Esophagus (tissue), 2 donors: Measurements from ENCODE around the gene ARHGAP25. TPM values are rescaled to one million over a fixed set of nuclear protein-coding genes. Genes with fewer than 3 reads are reported as not detected.

Experiments used
- H3K27ac ChIP-seq, 2 donors: one replicate each; pipeline ENCODE4 v1.5.1; 2013; ENCODE audit warnings: low read depth in 2 of 2, mild to moderate bottlenecking in 2 of 2, inconsistent platforms in 1 of 2, low read length in 1 of 2, moderate library complexity in 1 of 2
- H3K27me3 ChIP-seq, 2 donors: one replicate each; pipeline ENCODE4 v1.6.1; 2013; ENCODE audit warnings: low read length in 2 of 2, control low read depth in 1 of 2, mild to moderate bottlenecking in 1 of 2; ENCODE audit not compliant: insufficient read depth in 2 of 2, control insufficient read depth in 1 of 2
- H3K36me3 ChIP-seq, 2 donors: one replicate each; pipeline ENCODE4 v1.6.1; 2013; ENCODE audit warnings: low read length in 1 of 2; ENCODE audit not compliant: control insufficient read depth in 2 of 2, insufficient read depth in 2 of 2
- H3K4me1 ChIP-seq, 2 donors: one replicate each; pipeline ENCODE4 v1.6.1; 2013; ENCODE audit warnings: low read length in 1 of 2; ENCODE audit not compliant: control insufficient read depth in 2 of 2, insufficient read depth in 2 of 2
- H3K4me3 ChIP-seq, 2 donors: one replicate each; pipeline ENCODE4 v1.5.1; 2013; ENCODE audit warnings: low read length in 2 of 2, mild to moderate bottlenecking in 2 of 2, low read depth in 1 of 2, moderate library complexity in 1 of 2
- H3K9me3 ChIP-seq, 2 donors: one replicate each; pipeline ENCODE4 v1.6.1; 2013; ENCODE audit warnings: mild to moderate bottlenecking in 2 of 2, low read depth in 1 of 2, low read length in 1 of 2, moderate library complexity in 1 of 2; ENCODE audit not compliant: control insufficient read depth in 2 of 2, insufficient read depth in 1 of 2
- WGBS, 2 donors: extraction: QIAGEN DNeasy Blood & Tissue Kit; methylation state at CpG; one replicate each; pipeline ENCODE4 v1.1.7; 2013; 5-methylcytosine and 5-hydroxymethylcytosine counted together
- polyA plus RNA-seq, 2 donors: library from polyadenylated mRNA; stranded (reverse); fragments of 200-250 nt; gene quantifications; one replicate each; pipeline ENCODE4 v1.2.3, GENCODE V29; 2013
- donor health status: healthy with polysubstance abuse.
- donor health status: Bipolar disorder and iron deficiency.

ARHGAP25 gene
- polyA plus RNA-seq, 2 donors = 3.4 to 4.0 TPM

- Histone ChIP-seq H3K4me3 (no peak overlapping the region), H3K27ac (peak overlapping the region in 1 of 2 donors; percentile 8), H3K27me3 (no peaks in the 10 kb centered on the region), H3K36me3 (no peaks in the 10 kb centered on the region), H3K4me1 (peaks cover 3 to 5% of the 10 kb centered on the region in 2 donors), H3K9me3 (no peaks in the 10 kb centered on the region)
- WGBS, 2 donors = 82 to 83% methylated on average over 6 of the region's 6 CpGs
Observed at GRCh38 chr2:68727683-68728375, 6.8 kb upstream of the ARHGAP25 start.

GRCh38 chr2:68730828-68731227, 3.8 kb upstream of the ARHGAP25 start:
- Histone ChIP-seq H3K27me3 (no peaks in the 10 kb centered on the region), H3K4me3 (no peak overlapping the region), H3K9me3 (no peaks in the 10 kb centered on the region), H3K4me1 (peaks cover 3 to 8% of the 10 kb centered on the region in 2 donors), H3K27ac (peak overlapping the region in 1 of 2 donors; percentile 47), H3K36me3 (no peaks in the 10 kb centered on the region)
- 27 to 47% methylated on average over 6 of the region's 6 CpGs for WGBS, 2 donors

- Histone ChIP-seq H3K4me1 (peaks cover 3 to 8% of the 10 kb centered on the region in 2 donors), H3K9me3 (no peaks in the 10 kb centered on the region), H3K27me3 (no peaks in the 10 kb centered on the region), H3K36me3 (no peaks in the 10 kb centered on the region), H3K27ac (no peak overlapping the region), H3K4me3 (no peak overlapping the region)
- WGBS, 2 donors = 89 to 92% methylated on average over 19 of the region's 19 CpGs
Observed at GRCh38 chr2:68732036-68732932, 2.3 kb upstream of the ARHGAP25 start.

GRCh38 chr2:68733365-68733764, 1.2 kb upstream of the ARHGAP25 start:
- 68 to 72% methylated on average over 4 of the region's 4 CpGs for WGBS, 2 donors
- Histone ChIP-seq H3K27me3 (no peaks in the 10 kb centered on the region), H3K9me3 (no peaks in the 10 kb centered on the region), H3K36me3 (no peaks in the 10 kb centered on the region), H3K27ac (no peak overlapping the region), H3K4me3 (no peak overlapping the region), H3K4me1 (peaks cover 3 to 8% of the 10 kb centered on the region in 2 donors)

- Histone ChIP-seq H3K4me3 (no peak overlapping the region), H3K9me3 (no peaks in the 10 kb centered on the region), H3K4me1 (peaks cover 3 to 8% of the 10 kb centered on the region in 2 donors), H3K27ac (no peak overlapping the region), H3K36me3 (no peaks in the 10 kb centered on the region), H3K27me3 (no peaks in the 10 kb centered on the region)
- 37 to 57% methylated on average over 3 of the region's 3 CpGs for WGBS, 2 donors
Observed at GRCh38 chr2:68734176-68734575, 435 bp upstream of the ARHGAP25 start.

- H3K4me3 ChIP-seq = peak overlapping the region in 1 of 2 donors; percentile 21
- no peak overlapping the region for H3K27ac ChIP-seq
- WGBS, 2 donors = 45 to 66% methylated on average over 2 of the region's 2 CpGs
- H3K27me3 ChIP-seq = no peaks in the 10 kb centered on the region
- no peaks in the 10 kb centered on the region for H3K36me3 ChIP-seq
- H3K9me3 ChIP-seq = no peaks in the 10 kb centered on the region
- H3K4me1 ChIP-seq = peaks cover 3 to 5% of the 10 kb centered on the region in 2 donors
Observed at GRCh38 chr2:68736086-68736485, 1.5 kb downstream of the ARHGAP25 start.

- H3K9me3 ChIP-seq = no peaks in the 10 kb centered on the region
- H3K4me1 ChIP-seq = peaks cover 0 to 10% of the 10 kb centered on the region in 2 donors
- no peaks in the 10 kb centered on the region for H3K27me3 ChIP-seq
- peak overlapping the region in 1 of 2 donors; percentile 19 for H3K4me3 ChIP-seq
- 65 to 67% methylated on average over 1 of the region's 1 CpG for WGBS, 2 donors
- no peak overlapping the region for H3K27ac ChIP-seq
- H3K36me3 ChIP-seq = no peaks in the 10 kb centered on the region
Observed at GRCh38 chr2:68737711-68738110, 3.1 kb downstream of the ARHGAP25 start.

- H3K4me3 ChIP-seq = no peak overlapping the region
- H3K4me1 ChIP-seq = peaks cover 0 to 10% of the 10 kb centered on the region in 2 donors
- H3K27ac ChIP-seq = peak overlapping the region in 1 of 2 donors; percentile 21
- no peaks in the 10 kb centered on the region for H3K9me3 ChIP-seq
- 71 to 72% methylated on average over 3 of the region's 3 CpGs for WGBS, 2 donors
- no peaks in the 10 kb centered on the region for H3K36me3 ChIP-seq
- H3K27me3 ChIP-seq = no peaks in the 10 kb centered on the region
Observed at GRCh38 chr2:68738906-68739594, 4.4 kb downstream of the ARHGAP25 start.

- no peaks in the 10 kb centered on the region for H3K27me3 ChIP-seq
- H3K9me3 ChIP-seq = no peaks in the 10 kb centered on the region
- 78 to 85% methylated on average over 6 of the region's 6 CpGs for WGBS, 2 donors
- no peaks in the 10 kb centered on the region for H3K36me3 ChIP-seq
- peaks cover 0 to 8% of the 10 kb centered on the region in 2 donors for H3K4me1 ChIP-seq
- H3K4me3 ChIP-seq = no peak overlapping the region
- H3K27ac ChIP-seq = peak overlapping the region; percentile 53 to 74
Observed at GRCh38 chr2:68739595-68740399, 5.2 kb downstream of the ARHGAP25 start.
